Neural cell (in vitro differentiated cells): ENCODE data around the gene MINDY4. TPM values are rescaled to one million over a fixed set of nuclear protein-coding genes. Genes with fewer than 3 reads are reported as not detected.

Source experiments
- H2AFZ ChIP-seq: fragments of 200-600, 300-800 bp; sonication (generic), shearing (Covaris generic); 2 replicates; pipeline ENCODE4 v1.6.0; 2014; ENCODE audit warnings: low read depth, mild to moderate bottlenecking, antibody characterized with exemption, low read length, moderate library complexity
- H3F3A ChIP-seq: fragments of 200-600 bp; shearing (Covaris generic); 2 replicates; pipeline ENCODE4 v1.6.1; 2016; ENCODE audit warnings: mild to moderate bottlenecking, moderate library complexity, mixed read lengths, antibody characterized with exemption, low read length; ENCODE audit not compliant: insufficient read depth, poor library complexity, severe bottlenecking
- H3K27ac ChIP-seq: fragments of 200-600, 300-800 bp; sonication (generic), shearing (Covaris generic); 2 replicates; pipeline ENCODE4 v1.5.1; 2014; ENCODE audit warnings: mild to moderate bottlenecking, low read length, moderate library complexity
- H3K27me3 ChIP-seq: fragments of 300-800, 200-600 bp; sonication (generic), shearing (Covaris generic); 2 replicates; pipeline ENCODE4 v1.6.0; 2014; ENCODE audit warnings: mild to moderate bottlenecking, low read depth, low read length, moderate library complexity; ENCODE audit not compliant: insufficient read depth
- H3K36me3 ChIP-seq: fragments of 300-800, 200-600 bp; sonication (generic), shearing (Covaris generic); 2 replicates; pipeline ENCODE4 v1.5.1; 2014; ENCODE audit warnings: mild to moderate bottlenecking, antibody characterized with exemption, low read length, moderate library complexity; ENCODE audit not compliant: insufficient read depth
- H3K4me2 ChIP-seq: fragments of 300-800, 200-600 bp; sonication (generic), shearing (Covaris generic); 2 replicates; pipeline ENCODE4 v1.6.0; 2014; ENCODE audit warnings: mild to moderate bottlenecking, low read length
- H3K4me3 ChIP-seq: fragments of 300-800, 200-600 bp; sonication (generic), shearing (Covaris generic); 2 replicates; pipeline ENCODE4 v1.5.1; 2014; ENCODE audit warnings: mild to moderate bottlenecking, low read length, moderate library complexity
- H3K79me2 ChIP-seq: fragments of 200-600 bp; shearing (Covaris generic); replicated peaks from 2 replicates; pipeline ENCODE4 v1.6.0; 2014; ENCODE audit warnings: mild to moderate bottlenecking, low read length, moderate library complexity; ENCODE audit not compliant: insufficient read depth
- H3K9ac ChIP-seq: fragments of 300-800, 200-600 bp; sonication (generic), shearing (Covaris generic); 2 replicates; pipeline ENCODE4 v1.6.1; 2016; ENCODE audit warnings: mild to moderate bottlenecking, low read length, mixed read lengths
- H3K9me2 ChIP-seq: fragments of 200-600 bp; shearing (Covaris generic); 2 replicates; pipeline ENCODE4 v1.6.1; 2016; ENCODE audit warnings: mild to moderate bottlenecking, low read length, mixed read lengths; ENCODE audit not compliant: insufficient read depth
- H3K9me3 ChIP-seq: fragments of 200-600, 300-800 bp; sonication (generic), shearing (Covaris generic); 2 replicates; pipeline ENCODE4 v1.6.1; 2016; ENCODE audit warnings: mild to moderate bottlenecking, mixed run types, low read length, moderate library complexity, mixed read lengths
- H4K20me1 ChIP-seq: fragments of 200-600 bp; shearing (Covaris generic); 2 replicates; pipeline ENCODE4 v1.6.1; 2016; ENCODE audit warnings: mild to moderate bottlenecking, mixed run types; ENCODE audit not compliant: insufficient read depth
- CTCF ChIP-seq: fragments of 450-650 bp; IDR thresholded peaks from 2 replicates; pipeline ENCODE4 v1.5.1; 2014; ENCODE audit warnings: antibody characterized with exemption, mild to moderate bottlenecking, moderate library complexity; ENCODE audit not compliant: poor library complexity, severe bottlenecking
- EP300 ChIP-seq: fragments of 450-650 bp; conservative IDR thresholded peaks from 2 replicates; pipeline ENCODE4 v1.6.1; 2014; ENCODE audit warnings: antibody characterized with exemption, mild to moderate bottlenecking, moderate library complexity; ENCODE audit not compliant: poor library complexity, severe bottlenecking
- EZH2 ChIP-seq: fragments of 200-600, 300-800 bp; shearing (Covaris generic), sonication (generic); IDR thresholded peaks from 2 replicates; pipeline ENCODE4 v1.6.1; 2014; ENCODE audit warnings: antibody characterized with exemption, low read length, borderline replicate concordance, mild to moderate bottlenecking; ENCODE audit not compliant: insufficient read depth, poor library complexity, severe bottlenecking
- MXI1 ChIP-seq: fragments of 450-650 bp; conservative IDR thresholded peaks from 2 replicates; pipeline ENCODE4 v1.6.1; 2014; ENCODE audit warnings: antibody characterized with exemption, mild to moderate bottlenecking; ENCODE audit not compliant: poor library complexity, severe bottlenecking
- POLR2AphosphoS5 ChIP-seq: IDR thresholded peaks from 2 replicates; pipeline ENCODE4 v1.6.1; 2012
- RAD21 ChIP-seq: fragments of 450-650 bp; conservative IDR thresholded peaks from 2 replicates; pipeline ENCODE4 v1.6.1; 2014; ENCODE audit warnings: antibody characterized with exemption, mild to moderate bottlenecking, moderate library complexity
- REST ChIP-seq: IDR thresholded peaks from 2 replicates; pipeline ENCODE4 v1.6.1; 2012; ENCODE audit warnings: borderline replicate concordance
- SMC3 ChIP-seq: fragments of 450-650 bp; conservative IDR thresholded peaks from 2 replicates; pipeline ENCODE4 v1.6.1; 2014; ENCODE audit warnings: antibody characterized with exemption, mild to moderate bottlenecking, moderate library complexity; ENCODE audit not compliant: poor library complexity
- TAF1 ChIP-seq: IDR thresholded peaks from 2 replicates; pipeline ENCODE4 v1.6.1; 2012; ENCODE audit warnings: low read depth
- polyA plus RNA-seq: library from polyadenylated mRNA; depleted of rRNA; stranded (reverse); fragments of >200 nt; gene quantifications from 2 replicates; pipeline ENCODE4 v1.2.3, GENCODE V29; 2014

The MINDY4 gene
- polyA plus RNA-seq, 1 donor from 2014 or later: 1.0 TPM

GRCh38 chr7:30778255-30779025, 7.2 kb downstream of the MINDY4 start:
- TF ChIP-seq TAF1: no peak
- no peak for TF ChIP-seq SMC3
- no peak for TF ChIP-seq CTCF
- TF ChIP-seq EP300: no peak
- TF ChIP-seq RAD21: no peak
- no peak for TF ChIP-seq MXI1
- TF ChIP-seq POLR2AphosphoS5: no peak
- TF ChIP-seq REST: no peak
- TF ChIP-seq EZH2: no peak
- Histone ChIP-seq H2AFZ (no peak overlapping the region), H3K4me2 (no peak overlapping the region), H3K9me2 (no peaks in the 10 kb centered on the region), H3K27ac (no peak overlapping the region), H3K9me3 (no peaks in the 10 kb centered on the region), H3K36me3 (no peaks in the 10 kb centered on the region), H3F3A (no peaks in the 10 kb centered on the region), H3K4me3 (no peak overlapping the region), H3K27me3 (no peaks in the 10 kb centered on the region), H3K79me2 (no peaks in the 10 kb centered on the region), H4K20me1 (no peaks in the 10 kb centered on the region), H3K9ac (no peak overlapping the region)

GRCh38 chr7:30779574-30779973, 8.4 kb downstream of the MINDY4 start:
- no peak overlapping the region for H3K9ac ChIP-seq

More at GRCh38 chr7:30779574-30779973, 8.4 kb downstream of the MINDY4 start:
- Histone ChIP-seq H3K27me3 (no peaks in the 10 kb centered on the region), H3K79me2 (no peaks in the 10 kb centered on the region), H3K36me3 (no peaks in the 10 kb centered on the region), H3K27ac (no peak overlapping the region), H3K4me3 (no peak overlapping the region), H2AFZ (no peak overlapping the region), H3K9me2 (no peaks in the 10 kb centered on the region), H3F3A (no peaks in the 10 kb centered on the region), H4K20me1 (no peaks in the 10 kb centered on the region), H3K4me2 (no peak overlapping the region), H3K9me3 (no peaks in the 10 kb centered on the region)
- TF ChIP-seq TAF1 (no peak), EP300 (no peak), MXI1 (no peak), RAD21 (no peak), SMC3 (no peak), POLR2AphosphoS5 (no peak), REST (no peak), CTCF (no peak), EZH2 (no peak)
